ENCODE results near the gene TPX2. TPM values are rescaled to one million over a fixed set of nuclear protein-coding genes. Genes with fewer than 3 reads are reported as not detected.

Gene TPX2
- polyA plus RNA-seq, 1 of the 3 experiments (the other 2 are of a cell fraction): 17.1 TPM

- TF ChIP-seq USF1 (IDR thresholded peaks at IDR 0.05; ENCODE audit: borderline replicate concordance, low read depth) (no peak), MAX (IDR thresholded peaks at IDR 0.05; ENCODE audit: low read depth) (no peak)
Observed at GRCh38 chr20:31707994-31708735, 30.9 kb upstream of the TPX2 start (continued).

- H4K20me1 ChIP-seq (ENCODE audit: insufficient read depth): no peaks in the 10 kb centered on the region
- no peak overlapping the region for H3K4me3 ChIP-seq (ENCODE audit: low read depth in 2 of 2, low read length in 1 of 2)
- H3K9me3 ChIP-seq: no peaks in the 10 kb centered on the region
- H3K4me2 ChIP-seq: no peak overlapping the region
- ChIA-PET POLR2A (no interaction called here), CTCF (interaction anchor here (1.6 to 3.0 kb wide), 2 partner anchors 15 to 47 kb away, joined by 8 to 12 read pairs; partner anchors contain the start of gene BCL2L1)
- WGBS (ENCODE audit: low lambda C conversion rate): 96% methylated on average over 11 of the region's 11 CpGs
- H3K27ac ChIP-seq (ENCODE audit: low read depth in 2 of 2, low read length in 1 of 2): no peak overlapping the region
- no peaks in the 10 kb centered on the region for H3K9me2 ChIP-seq
- H3K9ac ChIP-seq: no peak overlapping the region
- peaks cover 51% of the 10 kb centered on the region for H3F3A ChIP-seq (replicated peaks; ENCODE audit: insufficient read depth)
- no peaks in the 10 kb centered on the region for H3K27me3 ChIP-seq (ENCODE audit: insufficient read depth)
- no peak overlapping the region for H2AFZ ChIP-seq (ENCODE audit: low read depth)
- no peak for TF ChIP-seq EZH2phosphoT487 (IDR thresholded peaks at IDR 0.05; ENCODE audit: borderline replicate concordance, low read depth)
- H3K79me2 ChIP-seq (ENCODE audit: insufficient read depth): peaks cover 88% of the 10 kb centered on the region
- H3K4me1 ChIP-seq (ENCODE audit: control insufficient read depth in 1 of 2, insufficient read depth in 2 of 2, low read depth in 1 of 2, low read length in 1 of 2): peaks cover 23 to 43% of the 10 kb centered on the region in 2 experiments
- no peak for DNase-seq
- peaks cover 44 to 65% of the 10 kb centered on the region in 2 experiments for H3K36me3 ChIP-seq (replicated peaks in 1 of 2; ENCODE audit: control insufficient read depth in 1 of 2, insufficient read depth in 2 of 2, low read length in 1 of 2)
Observed at GRCh38 chr20:31708736-31709534, 30.2 kb upstream of the TPX2 start.

- no peak overlapping the region for H3K9ac ChIP-seq
- WGBS (ENCODE audit: low lambda C conversion rate): 89% methylated on average over 5 of the region's 5 CpGs
- POLR2A ChIA-PET: no interaction called here
- H3K4me1 ChIP-seq (ENCODE audit: control insufficient read depth in 1 of 2, insufficient read depth in 2 of 2, low read depth in 1 of 2, low read length in 1 of 2): peaks cover 25 to 43% of the 10 kb centered on the region in 2 experiments
- H3F3A ChIP-seq (replicated peaks; ENCODE audit: insufficient read depth): peaks cover 53% of the 10 kb centered on the region
- no peaks in the 10 kb centered on the region for H3K9me2 ChIP-seq
- no peak for TF ChIP-seq USF2 (IDR thresholded peaks at IDR 0.05; ENCODE audit: borderline replicate concordance, low read depth, low read length)
- TF ChIP-seq POLR2AphosphoS5 (IDR thresholded peaks at IDR 0.05; ENCODE audit: low read depth, low read length): no peak
- no peak for TF ChIP-seq SIN3A (IDR thresholded peaks at IDR 0.05; ENCODE audit: borderline replicate concordance, low read depth, low read length)
- TF ChIP-seq NFIC (IDR thresholded peaks at IDR 0.05; ENCODE audit: borderline replicate concordance): no peak
- TF ChIP-seq ZBTB33 (IDR thresholded peaks at IDR 0.05; ENCODE audit: borderline replicate concordance, low read depth): no peak
- peaks cover 88% of the 10 kb centered on the region for H3K79me2 ChIP-seq (ENCODE audit: insufficient read depth)
- no peak overlapping the region for H2AFZ ChIP-seq (ENCODE audit: low read depth)
- no peak for DNase-seq
- no peaks in the 10 kb centered on the region for H4K20me1 ChIP-seq (ENCODE audit: insufficient read depth)
- no peaks in the 10 kb centered on the region for H3K9me3 ChIP-seq
- H3K4me2 ChIP-seq: no peak overlapping the region
- no peaks in the 10 kb centered on the region for H3K27me3 ChIP-seq (ENCODE audit: insufficient read depth)
- H3K4me3 ChIP-seq (ENCODE audit: low read depth in 2 of 2, low read length in 1 of 2): no peak overlapping the region
- CTCF ChIA-PET: interaction anchor here (2.2 to 3.0 kb wide), 2 partner anchors 48 to 97 kb away, joined by 5 to 12 read pairs; no protein-coding TSS in a partner anchor
- no peak overlapping the region for H3K27ac ChIP-seq (ENCODE audit: low read depth in 2 of 2, low read length in 1 of 2)
- H3K36me3 ChIP-seq (replicated peaks in 1 of 2; ENCODE audit: control insufficient read depth in 1 of 2, insufficient read depth in 2 of 2, low read length in 1 of 2): peaks cover 49 to 72% of the 10 kb centered on the region in 2 experiments
Observed at GRCh38 chr20:31709939-31710338, 29.2 kb upstream of the TPX2 start.
